ENCODE measurements around the gene DSN1.

The DSN1 gene

GRCh38 chr20:36773597-36774390 lies at the start of gene DSN1:
DSN1 (minus strand) TSS chr20:36773763; CDS start chr20:36771458, 2,305 bp downstream.
- ATAC-seq = peak; percentile 91

GRCh38 chr20:36823121-36823520 lies 49.6 kb upstream of the DSN1 start:
- H3K4me1 Mint-ChIP-seq = peaks cover 6% of the 10 kb centered on the region
- peak overlapping the region in 1 of 2 donors; percentile 59 for H3K27ac Mint-ChIP-seq
- H3K9me3 Mint-ChIP-seq = no peaks in the 10 kb centered on the region
- no peak for ATAC-seq
- H3K4me3 Mint-ChIP-seq = no peak overlapping the region
- no peaks in the 10 kb centered on the region for H3K27me3 Mint-ChIP-seq
- no peak for DNase-seq

More at GRCh38 chr20:36773597-36774390, at the start of gene DSN1:
- Mint-ChIP-seq H3K4me1 (peaks cover 35% of the 10 kb centered on the region), H3K27ac (peak within 1 kb of the TSS; percentile 96 to 98), H3K4me3 (peak within 1 kb of the TSS; percentile 90 to 92), H3K27me3 (no peaks in the 10 kb centered on the region), H3K9me3 (no peaks in the 10 kb centered on the region)
- DNase-seq = peak; percentile 99

GRCh38 chr20:36821964-36822437 lies 48.4 kb upstream of the DSN1 start:
- Mint-ChIP-seq H3K4me3 (no peak overlapping the region), H3K27me3 (no peaks in the 10 kb centered on the region), H3K27ac (no peak overlapping the region), H3K4me1 (no peaks in the 10 kb centered on the region), H3K9me3 (no peaks in the 10 kb centered on the region)
- DNase-seq (no peak), ATAC-seq (no peak)

GRCh38 chr20:36820928-36821327 lies 47.4 kb upstream of the DSN1 start:
- Mint-ChIP-seq H3K27me3 (no peaks in the 10 kb centered on the region), H3K27ac (no peak overlapping the region), H3K9me3 (no peaks in the 10 kb centered on the region), H3K4me1 (no peaks in the 10 kb centered on the region), H3K4me3 (no peak overlapping the region)
- no peak for ATAC-seq
- DNase-seq = no peak

- Mint-ChIP-seq H3K27me3 (no peaks in the 10 kb centered on the region), H3K4me1 (no peaks in the 10 kb centered on the region), H3K27ac (no peak overlapping the region), H3K9me3 (no peaks in the 10 kb centered on the region), H3K4me3 (no peak overlapping the region)
- ATAC-seq (no peak), DNase-seq (no peak)
Observed at GRCh38 chr20:36820073-36820472, 46.5 kb upstream of the DSN1 start.

GRCh38 chr20:36819659-36820058 lies 46.1 kb upstream of the DSN1 start:
- ATAC-seq = no peak
- no peaks in the 10 kb centered on the region for H3K27me3 Mint-ChIP-seq
- H3K27ac Mint-ChIP-seq = peak overlapping the region in 1 of 2 donors; percentile 49
- no peak overlapping the region for H3K4me3 Mint-ChIP-seq
- no peaks in the 10 kb centered on the region for H3K9me3 Mint-ChIP-seq
- H3K4me1 Mint-ChIP-seq = no peaks in the 10 kb centered on the region
- no peak for DNase-seq

- Mint-ChIP-seq H3K4me3 (no peak overlapping the region), H3K27me3 (no peaks in the 10 kb centered on the region), H3K27ac (no peak overlapping the region), H3K4me1 (no peaks in the 10 kb centered on the region), H3K9me3 (no peaks in the 10 kb centered on the region)
- DNase-seq (no peak), ATAC-seq (no peak)
Observed at GRCh38 chr20:36818861-36819260, 45.3 kb upstream of the DSN1 start.

GRCh38 chr20:36818185-36818584 lies 44.6 kb upstream of the DSN1 start:
- no peaks in the 10 kb centered on the region for H3K4me1 Mint-ChIP-seq
- no peak overlapping the region for H3K4me3 Mint-ChIP-seq
- DNase-seq (no peak), ATAC-seq (no peak)
- H3K27me3 Mint-ChIP-seq = no peaks in the 10 kb centered on the region
- no peaks in the 10 kb centered on the region for H3K9me3 Mint-ChIP-seq
- H3K27ac Mint-ChIP-seq = no peak overlapping the region

- no peak for ATAC-seq
- H3K9me3 Mint-ChIP-seq = no peaks in the 10 kb centered on the region
- no peak overlapping the region for H3K4me3 Mint-ChIP-seq
- H3K4me1 Mint-ChIP-seq = no peaks in the 10 kb centered on the region
- no peak for DNase-seq
- H3K27me3 Mint-ChIP-seq = no peaks in the 10 kb centered on the region
- H3K27ac Mint-ChIP-seq = no peak overlapping the region
Observed at GRCh38 chr20:36817496-36817895, 43.9 kb upstream of the DSN1 start.

GRCh38 chr20:36815454-36816091 lies 42.0 kb upstream of the DSN1 start:
- DNase-seq (no peak), ATAC-seq (no peak)
- no peak overlapping the region for H3K4me3 Mint-ChIP-seq
- no peaks in the 10 kb centered on the region for H3K27me3 Mint-ChIP-seq
- no peaks in the 10 kb centered on the region for H3K4me1 Mint-ChIP-seq
- H3K27ac Mint-ChIP-seq = no peak overlapping the region
- no peaks in the 10 kb centered on the region for H3K9me3 Mint-ChIP-seq

GRCh38 chr20:36812594-36813463 lies 39.3 kb upstream of the DSN1 start:
- no peaks in the 10 kb centered on the region for H3K9me3 Mint-ChIP-seq
- no peak overlapping the region for H3K27ac Mint-ChIP-seq
- peaks cover 7% of the 10 kb centered on the region for H3K4me1 Mint-ChIP-seq
- no peaks in the 10 kb centered on the region for H3K27me3 Mint-ChIP-seq
- no peak overlapping the region for H3K4me3 Mint-ChIP-seq
- DNase-seq (no peak), ATAC-seq (no peak)

- ATAC-seq = peak; percentile 74
- Mint-ChIP-seq H3K27ac (peak overlapping the region in 1 of 2 donors; percentile 78), H3K9me3 (no peaks in the 10 kb centered on the region), H3K27me3 (no peaks in the 10 kb centered on the region), H3K4me3 (no peak overlapping the region), H3K4me1 (peaks cover 7% of the 10 kb centered on the region)
- DNase-seq = peak; percentile 64 to 68
Observed at GRCh38 chr20:36808317-36809257, 35.0 kb upstream of the DSN1 start.

GRCh38 chr20:36806049-36806448 lies 32.5 kb upstream of the DSN1 start:
- no peaks in the 10 kb centered on the region for H3K9me3 Mint-ChIP-seq
- H3K4me3 Mint-ChIP-seq = no peak overlapping the region

GRCh38 chr20:36805396-36805795 lies 31.8 kb upstream of the DSN1 start:
- H3K27ac Mint-ChIP-seq = peak overlapping the region in 1 of 2 donors; percentile 23
- no peak for ATAC-seq
- no peak overlapping the region for H3K4me3 Mint-ChIP-seq
- H3K4me1 Mint-ChIP-seq = peaks cover 7% of the 10 kb centered on the region
- no peak for DNase-seq
- no peaks in the 10 kb centered on the region for H3K27me3 Mint-ChIP-seq
- no peaks in the 10 kb centered on the region for H3K9me3 Mint-ChIP-seq

More at GRCh38 chr20:36806049-36806448, 32.5 kb upstream of the DSN1 start:
- Mint-ChIP-seq H3K27me3 (no peaks in the 10 kb centered on the region), H3K27ac (no peak overlapping the region), H3K4me1 (peaks cover 7% of the 10 kb centered on the region)
- DNase-seq (no peak), ATAC-seq (no peak)

- no peak for ATAC-seq
- Mint-ChIP-seq H3K9me3 (no peaks in the 10 kb centered on the region), H3K27me3 (no peaks in the 10 kb centered on the region), H3K4me1 (peaks cover 7% of the 10 kb centered on the region), H3K4me3 (no peak overlapping the region), H3K27ac (no peak overlapping the region)
- DNase-seq = no peak
Observed at GRCh38 chr20:36804425-36804824, 30.9 kb upstream of the DSN1 start.

Measured in stimulated activated naive CD8-positive, alpha-beta T cell treated with anti-CD3 and anti-CD28 coated beads, Interleukin-15, amount 100 ng/mL, for 72 hours (primary cell).